ENCODE data around the gene KPNA4.

DNA sequence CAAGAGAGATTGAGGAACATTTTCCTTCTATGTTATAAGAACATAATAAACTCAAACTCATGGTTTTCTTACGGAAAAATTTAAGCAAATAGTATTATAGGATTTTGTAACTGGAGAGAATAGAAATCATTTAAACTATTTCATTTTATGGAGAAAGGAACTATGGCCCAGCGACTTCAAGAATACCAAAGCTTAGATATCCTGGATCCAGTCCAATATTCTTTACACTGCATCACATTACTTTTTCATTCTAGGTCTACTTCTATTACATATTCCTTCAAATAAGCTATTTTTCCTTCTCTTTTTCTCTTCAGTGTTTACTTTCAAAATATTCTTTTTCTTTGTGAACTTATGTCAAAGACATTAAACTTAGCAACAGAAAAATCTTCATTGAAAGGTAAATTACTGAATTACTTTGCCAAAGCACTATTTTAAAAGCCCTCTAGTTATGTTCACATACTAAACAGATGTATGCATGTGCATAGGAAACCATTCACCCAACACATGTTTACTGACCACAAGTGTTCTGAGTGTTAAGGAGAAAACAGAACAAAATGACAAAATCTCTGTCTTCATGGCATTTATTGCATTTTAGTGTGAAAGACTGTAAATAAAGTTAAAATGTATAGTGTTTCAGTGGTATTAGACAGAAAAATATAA is 20.4 kb downstream of the KPNA4 start:
- no peak for TF ChIP-seq POLR2AphosphoS5 (IDR thresholded peaks at IDR 0.05; ENCODE audit: low read depth, low read length)
- TF ChIP-seq, protein P1, sequence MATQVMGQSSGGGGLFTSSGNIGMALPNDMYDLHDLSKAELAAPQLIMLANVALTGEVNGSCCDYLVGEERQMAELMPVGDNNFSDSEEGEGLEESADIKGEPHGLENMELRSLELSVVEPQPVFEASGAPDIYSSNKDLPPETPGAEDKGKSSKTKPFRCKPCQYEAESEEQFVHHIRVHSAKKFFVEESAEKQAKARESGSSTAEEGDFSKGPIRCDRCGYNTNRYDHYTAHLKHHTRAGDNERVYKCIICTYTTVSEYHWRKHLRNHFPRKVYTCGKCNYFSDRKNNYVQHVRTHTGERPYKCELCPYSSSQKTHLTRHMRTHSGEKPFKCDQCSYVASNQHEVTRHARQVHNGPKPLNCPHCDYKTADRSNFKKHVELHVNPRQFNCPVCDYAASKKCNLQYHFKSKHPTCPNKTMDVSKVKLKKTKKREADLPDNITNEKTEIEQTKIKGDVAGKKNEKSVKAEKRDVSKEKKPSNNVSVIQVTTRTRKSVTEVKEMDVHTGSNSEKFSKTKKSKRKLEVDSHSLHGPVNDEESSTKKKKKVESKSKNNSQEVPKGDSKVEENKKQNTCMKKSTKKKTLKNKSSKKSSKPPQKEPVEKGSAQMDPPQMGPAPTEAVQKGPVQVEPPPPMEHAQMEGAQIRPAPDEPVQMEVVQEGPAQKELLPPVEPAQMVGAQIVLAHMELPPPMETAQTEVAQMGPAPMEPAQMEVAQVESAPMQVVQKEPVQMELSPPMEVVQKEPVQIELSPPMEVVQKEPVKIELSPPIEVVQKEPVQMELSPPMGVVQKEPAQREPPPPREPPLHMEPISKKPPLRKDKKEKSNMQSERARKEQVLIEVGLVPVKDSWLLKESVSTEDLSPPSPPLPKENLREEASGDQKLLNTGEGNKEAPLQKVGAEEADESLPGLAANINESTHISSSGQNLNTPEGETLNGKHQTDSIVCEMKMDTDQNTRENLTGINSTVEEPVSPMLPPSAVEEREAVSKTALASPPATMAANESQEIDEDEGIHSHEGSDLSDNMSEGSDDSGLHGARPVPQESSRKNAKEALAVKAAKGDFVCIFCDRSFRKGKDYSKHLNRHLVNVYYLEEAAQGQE (IDR thresholded peaks at IDR 0.05; ENCODE audit: insufficient read depth in 1 of 2, low read depth in 2 of 2, low read length in 2 of 2): no peak
